Measurements from ENCODE around the gene TIGD2. TPM values are rescaled to one million over a fixed set of nuclear protein-coding genes. Genes with fewer than 3 reads are reported as not detected.

Gene TIGD2
- total and polyA plus RNA-seq, 2 donors (not counting 3 experiments of a cell fraction or from before 2014, with no cell fraction given), result 1.1 to 5.0 TPM

DNA sequence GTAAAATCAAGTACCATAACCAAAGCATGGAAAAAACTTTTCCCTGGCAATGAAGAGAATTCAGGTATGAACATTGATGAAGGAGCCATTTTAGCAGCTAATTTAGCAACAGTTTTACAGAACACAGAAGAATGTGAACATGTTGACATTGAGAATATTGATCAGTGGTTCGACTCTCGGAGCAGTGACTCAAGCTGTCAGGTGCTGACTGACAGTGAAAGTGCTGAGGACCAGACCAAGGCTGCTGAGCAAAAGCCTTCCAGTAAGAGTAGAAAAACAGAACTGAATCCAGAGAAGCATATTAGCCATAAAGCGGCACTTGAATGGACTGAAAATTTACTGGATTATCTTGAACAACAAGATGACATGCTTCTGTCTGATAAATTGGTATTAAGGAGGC, 2.8 kb downstream of the TIGD2 start:
- H3K9ac ChIP-seq (replicated peaks; ENCODE audit: extremely low read depth, insufficient read depth, low read length), result no peak overlapping the region
- no peak for DNase-seq (ENCODE audit: low read depth, low spot score)
- POLR2A ChIA-PET, result no interaction called here
- H3K36me3 ChIP-seq (ENCODE audit: control insufficient read depth in 2 of 2, extremely low read depth in 1 of 2, insufficient read depth in 2 of 2, low read length in 2 of 2), result no peaks in the 10 kb centered on the region
- H3K4me2 ChIP-seq (ENCODE audit: insufficient read depth, low read length), result no peak overlapping the region
- dilution Hi-C loops (cut with MboI; ENCODE audit: extremely low pct_ligation_motif_present, low sequenced_read_pairs), result no loop called here
- H2AFZ ChIP-seq (ENCODE audit: low read depth, low read length), result no peak overlapping the region
- no peak for FAIRE-seq
- intact Hi-C loops (cut with micrococcal nuclease), result loop anchor here (10.0 kb wide), 1 partner anchor 579 kb away; no protein-coding TSS in a partner anchor
- TF ChIP-seq JUN (IDR thresholded peaks at IDR 0.05; ENCODE audit: borderline replicate concordance, insufficient read depth, insufficient read length, low read depth) (no peak), POLR2A (IDR thresholded peaks at IDR 0.05; ENCODE audit: low read depth, low read length) (no peak), FOS (IDR thresholded peaks at IDR 0.05; ENCODE audit: borderline replicate concordance, insufficient read depth, low read length) (no peak), POLR2AphosphoS5 (IDR thresholded peaks at IDR 0.05; ENCODE audit: insufficient read depth, low read depth, low read length) (no peak), EZH2 (IDR thresholded peaks at IDR 0.05; ENCODE audit: borderline replicate concordance, low read depth, low read length, severe bottlenecking) (no peak), MYC (IDR thresholded peaks at IDR 0.05; ENCODE audit: low read depth, low read length) (no peak), GATA2 (IDR thresholded peaks at IDR 0.05; ENCODE audit: insufficient read depth, insufficient read length, low read depth, low read length) (no peak)
- TF ChIP-seq, protein P1, sequence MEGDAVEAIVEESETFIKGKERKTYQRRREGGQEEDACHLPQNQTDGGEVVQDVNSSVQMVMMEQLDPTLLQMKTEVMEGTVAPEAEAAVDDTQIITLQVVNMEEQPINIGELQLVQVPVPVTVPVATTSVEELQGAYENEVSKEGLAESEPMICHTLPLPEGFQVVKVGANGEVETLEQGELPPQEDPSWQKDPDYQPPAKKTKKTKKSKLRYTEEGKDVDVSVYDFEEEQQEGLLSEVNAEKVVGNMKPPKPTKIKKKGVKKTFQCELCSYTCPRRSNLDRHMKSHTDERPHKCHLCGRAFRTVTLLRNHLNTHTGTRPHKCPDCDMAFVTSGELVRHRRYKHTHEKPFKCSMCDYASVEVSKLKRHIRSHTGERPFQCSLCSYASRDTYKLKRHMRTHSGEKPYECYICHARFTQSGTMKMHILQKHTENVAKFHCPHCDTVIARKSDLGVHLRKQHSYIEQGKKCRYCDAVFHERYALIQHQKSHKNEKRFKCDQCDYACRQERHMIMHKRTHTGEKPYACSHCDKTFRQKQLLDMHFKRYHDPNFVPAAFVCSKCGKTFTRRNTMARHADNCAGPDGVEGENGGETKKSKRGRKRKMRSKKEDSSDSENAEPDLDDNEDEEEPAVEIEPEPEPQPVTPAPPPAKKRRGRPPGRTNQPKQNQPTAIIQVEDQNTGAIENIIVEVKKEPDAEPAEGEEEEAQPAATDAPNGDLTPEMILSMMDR (IDR thresholded peaks at IDR 0.05; ENCODE audit: extremely low read depth in 1 of 2, insufficient read depth in 1 of 2, low read depth in 1 of 2, low read length in 2 of 2), result no peak
- TF ChIP-seq, protein P2, sequence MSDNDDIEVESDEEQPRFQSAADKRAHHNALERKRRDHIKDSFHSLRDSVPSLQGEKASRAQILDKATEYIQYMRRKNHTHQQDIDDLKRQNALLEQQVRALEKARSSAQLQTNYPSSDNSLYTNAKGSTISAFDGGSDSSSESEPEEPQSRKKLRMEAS (IDR thresholded peaks at IDR 0.05; ENCODE audit: insufficient read depth, insufficient read length), result no peak
- no peaks in the 10 kb centered on the region for H3K9me3 ChIP-seq (replicated peaks; ENCODE audit: control insufficient read depth, insufficient read depth, low read length)
- no peaks in the 10 kb centered on the region for H4K20me1 ChIP-seq (replicated peaks; ENCODE audit: control insufficient read depth, extremely low read depth, insufficient read depth, low read length)
- H3K79me2 ChIP-seq (ENCODE audit: control insufficient read depth, insufficient read depth, low read length), result no peaks in the 10 kb centered on the region
- no TSS peak for BruUV-seq (replicated peaks)
- CTCF ChIA-PET, result no interaction called here
- no peaks in the 10 kb centered on the region for H3K9me1 ChIP-seq (replicated peaks; ENCODE audit: control insufficient read depth, extremely low read depth, insufficient read depth, low read length)
- peaks cover 13% of the 10 kb centered on the region for H3K4me1 ChIP-seq (ENCODE audit: control insufficient read depth, extremely low read depth, insufficient read depth, low read length)
- H3K27ac ChIP-seq (ENCODE audit: insufficient read depth, low read depth, low read length), result no peak overlapping the region
- peaks cover 9 to 15% of the 10 kb centered on the region in 2 experiments for H3K27me3 ChIP-seq (ENCODE audit: control insufficient read depth in 2 of 2, insufficient read depth in 2 of 2, low read length in 2 of 2)
- no peak overlapping the region for H3K4me3 ChIP-seq (replicated peaks in 1 of 3; ENCODE audit: insufficient read depth in 1 of 3, low read depth in 1 of 3, low read length in 3 of 3)
